Thoracic aorta (tissue), 2 donors: Measurements from ENCODE around the gene SIX5. TPM values are rescaled to one million over a fixed set of nuclear protein-coding genes. Genes with fewer than 3 reads are reported as not detected.

Experiments used
- ATAC-seq: fragments of 150-250 bp; one replicate; pipeline ENCODE4 v1.8.0; 2017; ENCODE audit warnings: low read depth; ENCODE audit not compliant: insufficient number of reproducible peaks, low FRiP score
- DNase-seq: peaks from one replicate; pipeline ENCODE4 v3.0.0-alpha.2; 2020; ENCODE audit warnings: low spot score
- H3K27ac ChIP-seq, 2 donors: fragments of 200-600 bp; sonication (generic); 1 replicate in 1 of 2; 2 replicates in 1 of 2; pipeline ENCODE4 v1.5.1; 2016; ENCODE audit warnings: mild to moderate bottlenecking in 2 of 2, moderate library complexity in 2 of 2
- H3K27me3 ChIP-seq: fragments of 200-600 bp; sonication (generic); replicated peaks from 2 replicates; pipeline ENCODE4 v1.6.0; 2016; ENCODE audit warnings: mild to moderate bottlenecking; ENCODE audit not compliant: insufficient read depth
- H3K36me3 ChIP-seq: fragments of 200-600 bp; sonication (generic); one replicate; pipeline ENCODE4 v1.5.1; 2016
- H3K4me1 ChIP-seq, 2 donors: fragments of 200-600 bp; sonication (generic); 1 replicate in 1 of 2; 2 replicates in 1 of 2; pipeline versions ENCODE4 v1.5.1 to v1.6.0; 2016; ENCODE audit warnings: low read depth in 2 of 2, mild to moderate bottlenecking in 1 of 2; ENCODE audit not compliant: control insufficient read depth in 1 of 2
- H3K4me3 ChIP-seq: fragments of 200-600 bp; sonication (generic); 2 replicates; pipeline ENCODE4 v1.5.1; 2016; ENCODE audit warnings: mild to moderate bottlenecking
- H3K9me3 ChIP-seq: fragments of 200-600 bp; sonication (generic); 2 replicates; pipeline ENCODE4 v1.5.1; 2016
- total RNA-seq, 2 donors: library from RNA; depleted of rRNA; stranded (reverse); fragments of >200 nt; gene quantifications; one replicate each; pipeline versions ENCODE4 v1.1.0 to v1.2.3, GENCODE V29; 2016
- TF ChIP-seq, protein P1 (sequence below): fragments of 200-600 bp; sonication (generic); IDR thresholded peaks from one replicate; pipeline ENCODE4 v1.5.1; 2019; ENCODE audit warnings: antibody characterized with exemption

The SIX5 gene
- total RNA-seq, 2 donors from 2014 or later, result 15.0 to 29.9 TPM

GRCh38 chr19:45717983-45718650, 50.9 kb downstream of the SIX5 start:
- Histone ChIP-seq H3K4me1 (peaks cover 14 to 17% of the 10 kb centered on the region in 2 donors), H3K27me3 (no peaks in the 10 kb centered on the region), H3K27ac (peak overlapping the region; percentile 80 to 89), H3K36me3 (peaks cover 6% of the 10 kb centered on the region), H3K4me3 (peak overlapping the region; percentile 81), H3K9me3 (no peaks in the 10 kb centered on the region)
- TF ChIP-seq, protein P1, sequence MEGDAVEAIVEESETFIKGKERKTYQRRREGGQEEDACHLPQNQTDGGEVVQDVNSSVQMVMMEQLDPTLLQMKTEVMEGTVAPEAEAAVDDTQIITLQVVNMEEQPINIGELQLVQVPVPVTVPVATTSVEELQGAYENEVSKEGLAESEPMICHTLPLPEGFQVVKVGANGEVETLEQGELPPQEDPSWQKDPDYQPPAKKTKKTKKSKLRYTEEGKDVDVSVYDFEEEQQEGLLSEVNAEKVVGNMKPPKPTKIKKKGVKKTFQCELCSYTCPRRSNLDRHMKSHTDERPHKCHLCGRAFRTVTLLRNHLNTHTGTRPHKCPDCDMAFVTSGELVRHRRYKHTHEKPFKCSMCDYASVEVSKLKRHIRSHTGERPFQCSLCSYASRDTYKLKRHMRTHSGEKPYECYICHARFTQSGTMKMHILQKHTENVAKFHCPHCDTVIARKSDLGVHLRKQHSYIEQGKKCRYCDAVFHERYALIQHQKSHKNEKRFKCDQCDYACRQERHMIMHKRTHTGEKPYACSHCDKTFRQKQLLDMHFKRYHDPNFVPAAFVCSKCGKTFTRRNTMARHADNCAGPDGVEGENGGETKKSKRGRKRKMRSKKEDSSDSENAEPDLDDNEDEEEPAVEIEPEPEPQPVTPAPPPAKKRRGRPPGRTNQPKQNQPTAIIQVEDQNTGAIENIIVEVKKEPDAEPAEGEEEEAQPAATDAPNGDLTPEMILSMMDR, result no peak
- no peak for DNase-seq
- ATAC-seq, result no peak

- TF ChIP-seq, protein P1, result peak; percentile 19
- ATAC-seq (peak; percentile 98), DNase-seq (peak; percentile 96)
These were observed 51.7 kb downstream of the SIX5 start for GRCh38 chr19:45717131-45717982.

DNA sequence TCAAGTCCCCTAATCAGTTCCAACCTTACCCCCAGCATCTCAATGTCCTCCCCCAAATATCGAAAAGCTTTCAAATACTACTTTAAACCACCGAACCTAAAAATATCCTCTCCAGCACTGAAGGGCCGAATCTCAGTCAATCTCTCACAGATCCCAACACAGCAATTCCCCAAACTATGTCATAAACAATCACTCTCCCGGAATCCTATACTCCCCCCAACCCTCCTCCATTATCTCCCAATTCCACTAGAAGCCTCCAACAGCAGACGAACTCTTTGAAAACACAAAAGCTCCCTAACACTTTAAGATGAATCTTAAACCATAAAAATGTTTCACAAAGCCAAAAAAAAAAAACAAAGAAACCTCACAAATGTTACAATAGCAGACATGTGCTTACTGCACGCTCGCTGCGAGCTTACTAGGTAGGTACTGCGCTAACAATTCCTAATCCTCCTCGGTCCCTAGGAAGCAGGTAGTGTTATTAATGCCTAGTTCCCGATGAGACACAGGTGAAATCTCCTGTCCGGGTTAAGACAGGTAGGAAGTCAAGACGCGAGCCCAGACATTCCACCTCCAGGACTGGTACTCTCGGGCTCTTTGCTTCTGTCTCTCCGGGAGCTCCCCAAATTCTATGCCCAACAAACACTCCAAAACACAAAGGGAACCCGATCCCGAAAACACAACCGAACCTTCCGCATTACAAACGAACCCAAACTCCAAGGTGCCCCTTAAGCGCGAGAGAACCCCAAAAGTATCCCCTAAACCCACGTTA, 52.5 kb downstream of the SIX5 start:
- ATAC-seq (no peak), DNase-seq (no peak)
- H3K27me3 ChIP-seq, result no peaks in the 10 kb centered on the region
- H3K4me3 ChIP-seq, result peak overlapping the region; percentile 81
- peaks cover 15% of the 10 kb centered on the region for H3K36me3 ChIP-seq
- peak overlapping the region; percentile 72 to 80 for H3K27ac ChIP-seq
- H3K9me3 ChIP-seq, result no peaks in the 10 kb centered on the region
- H3K4me1 ChIP-seq, result peaks cover 14 to 17% of the 10 kb centered on the region in 2 donors
- TF ChIP-seq, protein P1, result no peak

More at GRCh38 chr19:45717131-45717982, 51.7 kb downstream of the SIX5 start:
- H3K27me3 ChIP-seq, result no peaks in the 10 kb centered on the region
- H3K4me3 ChIP-seq, result peak overlapping the region; percentile 81
- H3K27ac ChIP-seq, result peak overlapping the region; percentile 80 to 89
- no peaks in the 10 kb centered on the region for H3K9me3 ChIP-seq
- peaks cover 10% of the 10 kb centered on the region for H3K36me3 ChIP-seq
- H3K4me1 ChIP-seq, result peaks cover 14 to 17% of the 10 kb centered on the region in 2 donors

DNA sequence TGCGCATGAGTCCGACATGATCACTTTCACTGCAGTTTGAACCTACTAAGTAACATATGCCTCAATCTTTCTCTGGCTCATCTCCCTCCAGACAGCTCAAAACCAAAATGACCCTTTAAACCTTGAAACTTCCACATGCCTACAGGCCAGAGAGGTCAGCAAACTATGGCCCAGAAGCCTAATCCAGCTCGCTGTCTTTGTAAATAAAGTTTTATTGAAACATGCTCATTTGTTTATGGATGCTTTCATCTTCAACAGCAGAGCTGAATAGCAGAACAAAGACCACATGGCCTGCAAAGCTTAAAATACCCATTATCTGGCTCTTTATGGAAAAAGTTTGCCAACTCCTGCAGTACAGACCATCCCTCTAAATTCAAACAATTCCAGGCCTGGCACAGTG, 53.9 kb downstream of the SIX5 start:
- TF ChIP-seq, protein P1, result no peak
- no peak overlapping the region for H3K4me3 ChIP-seq
- DNase-seq, result no peak
- no peak for ATAC-seq
- H3K9me3 ChIP-seq, result no peaks in the 10 kb centered on the region
- peaks cover 20% of the 10 kb centered on the region for H3K36me3 ChIP-seq
- H3K27ac ChIP-seq, result no peak overlapping the region
- H3K27me3 ChIP-seq, result no peaks in the 10 kb centered on the region
- H3K4me1 ChIP-seq, result peaks cover 14 to 17% of the 10 kb centered on the region in 2 donors

Other genes with a start within 250 kb of the SIX5 start
- gene OPA3, start 184.4 kb downstream of the SIX5 start, total RNA-seq, result 10 to 100 TPM in 1 of 2 donors, 1 to 10 TPM in 1; 8.4 to 13.1 TPM
- gene GPR4, start 167.0 kb downstream of the SIX5 start, total RNA-seq, result 1 to 10 TPM; 5.1 to 6.6 TPM
- gene EML2, start 129.9 kb downstream of the SIX5 start, total RNA-seq, result 10 to 100 TPM; 21.7 to 34.8 TPM
- gene GIPR, start 101.0 kb downstream of the SIX5 start, total RNA-seq, result under 1 TPM in 1 of 2 donors, not detected in 1; 0.14 TPM
- 10 to 100 TPM; 65.7 to 70.1 TPM for gene SNRPD2, start 77.3 kb downstream of the SIX5 start, total RNA-seq
- 1 to 10 TPM; 4.6 to 8.8 TPM for gene QPCTL, start 76.6 kb downstream of the SIX5 start, total RNA-seq
- 10 to 100 TPM in 1 of 2 donors, 1 to 10 TPM in 1; 9.9 to 15.0 TPM for gene FBXO46, start 38.4 kb downstream of the SIX5 start, total RNA-seq
- not detected for gene MEIOSIN, start 35.8 kb downstream of the SIX5 start, total RNA-seq
- 100 to 1,000 TPM; 212 to 227 TPM for gene DMPK, start 13.2 kb upstream of the SIX5 start, total RNA-seq
- 10 to 100 TPM; 79.1 to 91.1 TPM for gene DMWD, start 23.6 kb upstream of the SIX5 start, total RNA-seq
- gene RSPH6A, start 46.1 kb upstream of the SIX5 start, total RNA-seq, result not detected
- gene SYMPK, start 93.9 kb upstream of the SIX5 start, total RNA-seq, result 10 to 100 TPM; 48.8 to 84.7 TPM
- not detected for gene FOXA3, start 95.1 kb upstream of the SIX5 start, total RNA-seq
- gene IRF2BP1, start 116.9 kb upstream of the SIX5 start, total RNA-seq, result 10 to 100 TPM; 25.0 to 25.5 TPM
- gene MYPOP, start 133.4 kb upstream of the SIX5 start, total RNA-seq, result 1 to 10 TPM; 6.1 to 8.8 TPM
- not detected for gene NANOS2, start 145.5 kb upstream of the SIX5 start, total RNA-seq
- gene NOVA2, start 204.6 kb upstream of the SIX5 start, total RNA-seq, result 1 to 10 TPM; 2.6 to 6.4 TPM
- gene CCDC61, start 226.2 kb upstream of the SIX5 start, total RNA-seq, result 10 to 100 TPM; 14.7 to 16.9 TPM